Measurements from ENCODE around the gene ARG2.

Gene ARG2

GRCh38 chr14:67641902-67642749 is 22.4 kb downstream of the ARG2 start:
- Histone ChIP-seq H3K9me3 (replicated peaks; ENCODE audit: insufficient read depth, low read length) (no peaks in the 10 kb centered on the region), H4K20me1 (ENCODE audit: insufficient read depth, low read length) (no peaks in the 10 kb centered on the region), H3K4me1 (ENCODE audit: low read length) (no peaks in the 10 kb centered on the region), H3K9ac (ENCODE audit: low read length) (no peak overlapping the region), H3K27ac (ENCODE audit: low read length) (no peak overlapping the region), H3F3A (ENCODE audit: insufficient read depth, low read length) (no peaks in the 10 kb centered on the region), H3K36me3 (replicated peaks; ENCODE audit: insufficient read depth, low read length) (no peaks in the 10 kb centered on the region), H2AFZ (ENCODE audit: low read length) (no peak overlapping the region), H3K4me3 (ENCODE audit: low read length) (no peak overlapping the region), H3K79me2 (ENCODE audit: low read length) (no peaks in the 10 kb centered on the region), H3K9me2 (replicated peaks; ENCODE audit: insufficient read depth, low read length) (no peaks in the 10 kb centered on the region), H3K4me2 (ENCODE audit: low read depth, low read length) (no peak overlapping the region), H3K27me3 (replicated peaks; ENCODE audit: insufficient read depth, low read length) (no peaks in the 10 kb centered on the region)
- TF ChIP-seq EZH2phosphoT487 (IDR thresholded peaks at IDR 0.05; ENCODE audit: low read length) (no peak), CTCF (IDR thresholded peaks at IDR 0.05; ENCODE audit: low read length) (no peak), EZH2 (optimal IDR thresholded peaks at IDR 0.05; ENCODE audit: low read depth, low read length) (no peak)
- DNase-seq = no peak

GRCh38 chr14:67643713-67644112 is 24.0 kb downstream of the ARG2 start:
- no peak overlapping the region for H3K4me2 ChIP-seq (ENCODE audit: low read depth, low read length)
- H3K9me2 ChIP-seq (replicated peaks; ENCODE audit: insufficient read depth, low read length) = no peaks in the 10 kb centered on the region
- H3K79me2 ChIP-seq (ENCODE audit: low read length) = no peaks in the 10 kb centered on the region
- H3K4me3 ChIP-seq (ENCODE audit: low read length) = no peak overlapping the region
- no peak overlapping the region for H3K27ac ChIP-seq (ENCODE audit: low read length)
- H3K9me3 ChIP-seq (replicated peaks; ENCODE audit: insufficient read depth, low read length) = no peaks in the 10 kb centered on the region
- H3K9ac ChIP-seq (ENCODE audit: low read length) = no peak overlapping the region
- no peaks in the 10 kb centered on the region for H4K20me1 ChIP-seq (ENCODE audit: insufficient read depth, low read length)
- H3K36me3 ChIP-seq (replicated peaks; ENCODE audit: insufficient read depth, low read length) = no peaks in the 10 kb centered on the region
- no peaks in the 10 kb centered on the region for H3K27me3 ChIP-seq (replicated peaks; ENCODE audit: insufficient read depth, low read length)
- no peak for DNase-seq
- H3F3A ChIP-seq (ENCODE audit: insufficient read depth, low read length) = no peaks in the 10 kb centered on the region
- no peak overlapping the region for H2AFZ ChIP-seq (ENCODE audit: low read length)
- TF ChIP-seq EZH2phosphoT487 (IDR thresholded peaks at IDR 0.05; ENCODE audit: low read length) (no peak), EZH2 (optimal IDR thresholded peaks at IDR 0.05; ENCODE audit: low read depth, low read length) (no peak), CTCF (IDR thresholded peaks at IDR 0.05; ENCODE audit: low read length) (no peak)
- no peaks in the 10 kb centered on the region for H3K4me1 ChIP-seq (ENCODE audit: low read length)

GRCh38 chr14:67644428-67644827 is 24.7 kb downstream of the ARG2 start:
- Histone ChIP-seq H3K4me2 (ENCODE audit: low read depth, low read length) (no peak overlapping the region), H3K4me1 (ENCODE audit: low read length) (no peaks in the 10 kb centered on the region), H3K9me3 (replicated peaks; ENCODE audit: insufficient read depth, low read length) (no peaks in the 10 kb centered on the region), H3K27ac (ENCODE audit: low read length) (no peak overlapping the region), H3K27me3 (replicated peaks; ENCODE audit: insufficient read depth, low read length) (no peaks in the 10 kb centered on the region), H3K9ac (ENCODE audit: low read length) (no peak overlapping the region), H3K79me2 (ENCODE audit: low read length) (no peaks in the 10 kb centered on the region), H3K9me2 (replicated peaks; ENCODE audit: insufficient read depth, low read length) (no peaks in the 10 kb centered on the region), H3K4me3 (ENCODE audit: low read length) (no peak overlapping the region), H3K36me3 (replicated peaks; ENCODE audit: insufficient read depth, low read length) (no peaks in the 10 kb centered on the region), H4K20me1 (ENCODE audit: insufficient read depth, low read length) (no peaks in the 10 kb centered on the region), H3F3A (ENCODE audit: insufficient read depth, low read length) (no peaks in the 10 kb centered on the region), H2AFZ (ENCODE audit: low read length) (no peak overlapping the region)
- TF ChIP-seq CTCF (IDR thresholded peaks at IDR 0.05; ENCODE audit: low read length) (no peak), EZH2phosphoT487 (IDR thresholded peaks at IDR 0.05; ENCODE audit: low read length) (no peak), EZH2 (optimal IDR thresholded peaks at IDR 0.05; ENCODE audit: low read depth, low read length) (no peak)
- no peak for DNase-seq
